DMS53 (cell line): ENCODE data around the gene CDH13.
A peak's percentile ranks its signal among the peaks of the same experiment; 100 is the strongest.

ENCODE experiments used
- DNase-seq: peaks from one replicate; lab custom pipeline; 2025; lab: John Stamatoyannopoulos, UW

The CDH13 gene

GRCh38 chr16:83723244-83723643 is 1096.5 kb downstream of the CDH13 start:
- no peak for DNase-seq

- no peak for DNase-seq
Measured at GRCh38 chr16:83723901-83724300, 1097.1 kb downstream of the CDH13 start.

GRCh38 chr16:83724585-83724984 is 1097.8 kb downstream of the CDH13 start:
- DNase-seq: no peak

- no peak for DNase-seq
Measured at GRCh38 chr16:83725313-83725712, 1098.5 kb downstream of the CDH13 start.

GRCh38 chr16:83727018-83727417 is 1100.2 kb downstream of the CDH13 start:
- no peak for DNase-seq

- no peak for DNase-seq
Measured at GRCh38 chr16:83727751-83728352, 1101.1 kb downstream of the CDH13 start.

- DNase-seq: peak; percentile 35
Measured at GRCh38 chr16:83728492-83728891, 1101.7 kb downstream of the CDH13 start.

DNA sequence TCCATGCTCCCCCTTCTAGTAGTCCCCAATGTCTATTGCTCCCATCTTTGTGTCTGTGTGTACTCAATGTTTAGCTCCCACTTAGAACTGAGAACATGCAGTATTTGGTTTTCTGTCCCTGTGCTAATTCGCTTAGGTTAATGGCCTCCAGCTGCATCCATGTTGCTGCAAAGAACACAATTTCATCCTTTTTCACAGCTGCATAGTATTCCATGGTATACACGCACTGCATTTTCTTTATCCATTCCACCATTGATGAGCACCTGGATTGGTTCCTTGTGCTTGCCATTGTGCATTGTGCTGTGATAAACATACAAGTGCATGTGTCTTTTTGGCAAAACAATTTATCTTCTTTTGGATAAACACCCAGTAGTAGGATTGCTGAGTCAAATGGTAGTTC is 1104.0 kb downstream of the CDH13 start:
- no peak for DNase-seq

- DNase-seq: no peak
Measured at GRCh38 chr16:83732536-83732935, 1105.8 kb downstream of the CDH13 start.

GRCh38 chr16:83733301-83733700 is 1106.5 kb downstream of the CDH13 start:
- peak; percentile 77 for DNase-seq

GRCh38 chr16:83734136-83734535 is 1107.4 kb downstream of the CDH13 start:
- no peak for DNase-seq

- no peak for DNase-seq
Measured at GRCh38 chr16:83737729-83738354, 1111.1 kb downstream of the CDH13 start.

DNA sequence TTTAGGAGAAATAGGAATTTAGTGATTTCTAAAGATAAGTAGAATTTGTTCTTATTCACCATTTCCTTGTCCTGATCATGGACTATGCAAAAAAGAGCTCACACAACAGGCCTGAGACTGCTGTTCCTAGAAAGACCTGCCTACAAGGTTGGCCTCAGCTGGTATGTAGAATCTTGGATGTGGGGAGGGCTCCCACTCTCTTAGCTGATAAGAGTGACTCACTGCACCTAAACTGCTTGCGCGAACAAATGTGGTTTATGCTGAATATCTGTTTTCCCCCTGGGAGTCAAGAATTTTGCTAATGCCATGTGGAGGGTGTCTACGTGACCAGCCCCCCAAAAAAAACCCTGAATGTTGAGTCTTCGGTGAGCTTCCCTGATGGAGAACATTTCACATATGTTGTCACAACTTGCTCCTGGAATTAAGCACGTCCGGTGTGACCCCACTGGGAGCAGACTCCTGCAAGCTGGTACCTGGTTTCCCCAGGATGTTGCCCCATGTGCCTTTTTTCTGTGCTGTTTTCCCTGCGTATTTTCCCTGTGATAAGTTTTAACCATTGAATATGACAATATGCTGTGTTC is 1112.2 kb downstream of the CDH13 start:
- no peak for DNase-seq

- no peak for DNase-seq
Measured at GRCh38 chr16:83742124-83742899, 1115.5 kb downstream of the CDH13 start.

DNA sequence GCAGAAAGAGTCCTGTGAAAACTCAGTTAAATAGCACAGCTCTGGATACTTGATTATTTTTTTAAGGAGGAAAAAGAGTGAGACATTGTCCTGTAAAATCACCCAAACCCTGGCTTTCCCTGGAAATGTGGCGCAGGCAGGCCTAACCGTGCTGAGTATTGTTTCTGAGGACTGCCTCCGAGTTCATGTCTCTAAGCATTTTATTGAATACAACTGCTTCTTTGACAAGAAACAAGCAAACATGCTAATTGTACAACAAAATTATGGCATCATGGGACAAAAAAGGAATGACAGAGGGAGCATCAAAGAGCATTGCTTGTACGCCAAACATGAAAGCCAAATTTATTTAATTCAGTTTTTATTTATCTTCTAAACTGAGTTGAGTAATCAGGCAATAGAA is 1116.5 kb downstream of the CDH13 start:
- DNase-seq: no peak

DNA sequence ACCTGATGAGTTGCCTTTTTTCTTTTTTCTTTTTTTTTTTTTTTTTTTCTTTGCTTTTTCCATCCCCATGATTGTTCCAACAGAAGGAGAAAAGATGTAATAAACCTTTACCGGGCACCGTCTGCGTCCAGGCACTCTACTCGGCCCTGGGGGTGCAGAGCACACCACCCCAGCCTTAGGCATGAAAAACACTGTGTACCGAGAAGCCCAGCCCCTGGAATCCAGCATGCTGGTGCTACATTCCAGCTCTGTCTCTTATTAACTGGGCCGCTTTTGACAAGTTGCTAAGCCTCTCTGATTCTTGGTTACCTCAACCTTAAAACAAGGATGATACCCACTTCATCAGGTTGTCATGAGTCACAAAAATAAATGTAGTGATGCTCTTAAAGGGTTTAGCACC is 1117.0 kb downstream of the CDH13 start:
- DNase-seq: no peak

DNA sequence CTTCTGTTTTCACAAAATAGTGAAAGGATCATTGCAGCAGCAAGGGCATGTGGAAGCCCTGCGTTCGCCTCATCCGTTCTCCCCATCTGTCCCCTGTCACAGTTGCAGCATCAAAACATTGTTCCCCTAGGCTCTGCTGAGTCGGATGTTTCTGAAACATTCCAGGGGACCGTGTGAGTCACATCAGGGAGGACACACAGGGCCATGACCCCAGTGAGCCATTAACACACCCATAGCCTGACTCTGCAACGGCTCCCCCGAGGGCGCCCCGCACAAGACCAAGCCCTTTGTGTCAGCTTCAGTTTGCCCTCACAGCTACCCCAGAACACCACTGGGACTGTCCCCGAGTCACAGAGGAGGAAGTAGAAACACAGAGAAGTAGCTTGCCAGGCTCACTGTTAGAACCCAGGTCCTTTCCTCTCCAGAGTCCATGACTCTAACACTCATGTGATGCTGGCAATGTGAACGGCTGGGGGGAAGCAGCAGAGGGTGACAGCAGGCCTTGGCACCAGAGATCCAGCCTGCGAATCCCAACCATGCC is 1117.7 kb downstream of the CDH13 start:
- DNase-seq: no peak

GRCh38 chr16:83746611-83747010 is 1119.8 kb downstream of the CDH13 start:
- DNase-seq: no peak

DNA sequence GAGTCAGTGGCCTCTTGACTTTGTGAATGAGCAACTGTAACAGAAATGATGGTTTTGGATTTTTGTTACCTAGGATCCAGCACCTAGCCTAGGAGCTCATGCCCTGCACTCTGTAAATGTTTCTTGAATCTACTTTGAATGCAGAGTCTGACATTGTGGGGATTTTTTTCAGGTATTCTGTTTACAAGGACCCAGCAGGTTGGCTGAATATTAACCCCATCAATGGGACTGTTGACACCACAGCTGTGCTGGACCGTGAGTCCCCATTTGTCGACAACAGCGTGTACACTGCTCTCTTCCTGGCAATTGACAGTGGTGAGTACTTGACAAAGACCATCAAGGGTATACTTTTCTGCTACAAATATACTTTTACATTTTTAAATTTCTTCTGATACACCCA is 1121.2 kb downstream of the CDH13 start:
- DNase-seq: peak; percentile 32

DNA sequence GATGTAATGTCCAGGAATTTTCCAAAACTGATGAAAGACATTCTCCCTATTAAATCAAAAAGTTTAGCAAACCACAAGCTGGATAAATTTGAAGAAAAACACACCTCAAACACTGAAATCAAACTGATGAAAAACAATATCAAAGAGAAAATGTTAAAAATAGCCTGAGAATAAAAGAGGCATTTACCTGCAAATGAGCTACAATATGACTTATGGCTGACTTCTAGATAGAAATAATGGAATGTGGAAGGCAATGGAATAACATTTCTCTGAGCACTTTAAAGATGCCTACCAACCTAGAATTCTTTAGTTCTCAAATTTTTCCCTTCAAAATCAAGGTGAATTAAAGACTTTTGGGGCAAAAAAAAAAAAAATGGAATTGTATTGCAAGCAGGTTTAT is 1128.6 kb downstream of the CDH13 start:
- no peak for DNase-seq

GRCh38 chr16:83762141-83762991 is 1135.6 kb downstream of the CDH13 start:
- DNase-seq: no peak

DNA sequence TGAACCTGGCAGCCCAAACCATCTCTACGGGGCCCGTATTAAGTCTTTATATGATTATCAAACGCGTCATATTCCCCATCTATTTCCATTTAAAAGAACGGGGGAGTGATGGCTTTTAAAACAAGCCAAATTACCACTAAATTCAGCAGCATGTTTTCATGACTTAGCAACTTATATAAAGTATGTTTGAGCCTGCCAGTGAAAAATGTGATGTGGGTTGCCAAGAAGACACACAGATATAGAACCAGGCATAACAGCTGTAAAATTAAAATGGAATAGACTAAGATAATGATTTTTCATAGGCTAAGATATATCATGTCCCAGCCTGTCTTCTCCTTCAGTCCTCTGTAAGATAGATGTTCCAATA is 1136.2 kb downstream of the CDH13 start:
- no peak for DNase-seq
